HG02885 (cell line): ENCODE data around the gene FBXW2.

Experiments used
- ATAC-seq: cut with Tn5 transposase; IDR thresholded peaks from one replicate; pipeline ENCODE4 v1.9.1; 2021; ENCODE audit warnings: mild to moderate bottlenecking; ENCODE audit not compliant: unreplicated experiment, poor library complexity

The FBXW2 gene

GRCh38 chr9:120780367-120780766, 12.8 kb downstream of the FBXW2 start:
- ATAC-seq, result no peak

- no peak for ATAC-seq
Observed at GRCh38 chr9:120779227-120779626, 14.0 kb downstream of the FBXW2 start.

- ATAC-seq, result no peak
Observed at GRCh38 chr9:120778758-120779157, 14.5 kb downstream of the FBXW2 start.

- no peak for ATAC-seq
Observed at GRCh38 chr9:120777229-120777628, 16.0 kb downstream of the FBXW2 start.

- ATAC-seq, result no peak
Observed at GRCh38 chr9:120776788-120777187, 16.4 kb downstream of the FBXW2 start.

- no peak for ATAC-seq
Observed at GRCh38 chr9:120775859-120776258, 17.4 kb downstream of the FBXW2 start.

GRCh38 chr9:120774719-120775118, 18.5 kb downstream of the FBXW2 start:
- no peak for ATAC-seq

- no peak for ATAC-seq
Observed at GRCh38 chr9:120773256-120773655, 20.0 kb downstream of the FBXW2 start.

- ATAC-seq, result no peak
Observed at GRCh38 chr9:120770931-120771330, 22.3 kb downstream of the FBXW2 start.

- ATAC-seq, result no peak
Observed at GRCh38 chr9:120768886-120769285, 24.3 kb downstream of the FBXW2 start.

- no peak for ATAC-seq
Observed at GRCh38 chr9:120768247-120768646, 25.0 kb downstream of the FBXW2 start.

- ATAC-seq, result no peak
Observed at GRCh38 chr9:120767451-120767850, 25.8 kb downstream of the FBXW2 start.

- no peak for ATAC-seq
Observed at GRCh38 chr9:120765910-120766425, 27.2 kb downstream of the FBXW2 start.

GRCh38 chr9:120764476-120764875, 28.7 kb downstream of the FBXW2 start:
- no peak for ATAC-seq

- no peak for ATAC-seq
Observed at GRCh38 chr9:120761006-120761405, 32.2 kb downstream of the FBXW2 start.

- ATAC-seq, result no peak
Observed at GRCh38 chr9:120759755-120760400, 33.3 kb downstream of the FBXW2 start.

- ATAC-seq, result no peak
Observed at GRCh38 chr9:120758544-120758943, 34.7 kb downstream of the FBXW2 start.

- no peak for ATAC-seq
Observed at GRCh38 chr9:120757026-120757913, 35.9 kb downstream of the FBXW2 start.

- no peak for ATAC-seq
Observed at GRCh38 chr9:120756531-120756930, 36.7 kb downstream of the FBXW2 start.

GRCh38 chr9:120755810-120756434, 37.3 kb downstream of the FBXW2 start:
- ATAC-seq, result peak; percentile 56

- no peak for ATAC-seq
Observed at GRCh38 chr9:120755044-120755443, 38.2 kb downstream of the FBXW2 start.
